Measurements from ENCODE around the gene CNEP1R1. TPM values are rescaled to one million over a fixed set of nuclear protein-coding genes. Genes with fewer than 3 reads are reported as not detected.
A peak's percentile ranks its signal among the peaks of the same experiment; 100 is the strongest.

CNEP1R1 gene
- total RNA-seq, 1 donor from 2014 or later = 29.4 TPM

- DNase-seq (ENCODE audit: low read depth) = no peak
Measured at GRCh38 chr16:50017553-50017952, 7.5 kb upstream of the CNEP1R1 start.

GRCh38 chr16:50021544-50021943 lies 3.5 kb upstream of the CNEP1R1 start:
- DNase-seq (ENCODE audit: low read depth) = no peak

- no peak for DNase-seq (ENCODE audit: low read depth)
Measured at GRCh38 chr16:50023641-50024040, 1.4 kb upstream of the CNEP1R1 start.

- no peak for DNase-seq (ENCODE audit: low read depth)
Measured at GRCh38 chr16:50024207-50024606, 818 bp upstream of the CNEP1R1 start.

GRCh38 chr16:50025537-50025931 lies 509 bp downstream of the CNEP1R1 start:
- DNase-seq (ENCODE audit: low read depth) = peak; percentile 18

GRCh38 chr16:50027829-50028228 lies 2.8 kb downstream of the CNEP1R1 start:
- no peak for DNase-seq (ENCODE audit: low read depth)

- no peak for DNase-seq (ENCODE audit: low read depth)
Measured at GRCh38 chr16:50035468-50035992, 10.5 kb downstream of the CNEP1R1 start.

- no peak for DNase-seq (ENCODE audit: low read depth)
Measured at GRCh38 chr16:50036426-50036825, 11.4 kb downstream of the CNEP1R1 start.

GRCh38 chr16:50037662-50038220 lies 12.7 kb downstream of the CNEP1R1 start:
- no peak for DNase-seq (ENCODE audit: low read depth)

GRCh38 chr16:50038286-50038685 lies 13.3 kb downstream of the CNEP1R1 start:
- DNase-seq (ENCODE audit: low read depth) = no peak

- no peak for DNase-seq (ENCODE audit: low read depth)
Measured at GRCh38 chr16:50038756-50039529, 13.9 kb downstream of the CNEP1R1 start.

GRCh38 chr16:50040018-50040417 lies 15.0 kb downstream of the CNEP1R1 start:
- DNase-seq (ENCODE audit: low read depth) = no peak

- no peak for DNase-seq (ENCODE audit: low read depth)
Measured at GRCh38 chr16:50040710-50041109, 15.7 kb downstream of the CNEP1R1 start.

- no peak for DNase-seq (ENCODE audit: low read depth)
Measured at GRCh38 chr16:50043358-50043757, 18.3 kb downstream of the CNEP1R1 start.

- DNase-seq (ENCODE audit: low read depth) = no peak
Measured at GRCh38 chr16:50045412-50045811, 20.4 kb downstream of the CNEP1R1 start.

- no peak for DNase-seq (ENCODE audit: low read depth)
Measured at GRCh38 chr16:50046853-50047252, 21.8 kb downstream of the CNEP1R1 start.

GRCh38 chr16:50047864-50048263 lies 22.8 kb downstream of the CNEP1R1 start:
- no peak for DNase-seq (ENCODE audit: low read depth)

- DNase-seq (ENCODE audit: low read depth) = no peak
Measured at GRCh38 chr16:50050802-50051201, 25.8 kb downstream of the CNEP1R1 start.

GRCh38 chr16:50056226-50056625 lies 31.2 kb downstream of the CNEP1R1 start:
- DNase-seq (ENCODE audit: low read depth) = no peak

- no peak for DNase-seq (ENCODE audit: low read depth)
Measured at GRCh38 chr16:50058091-50058771, 33.2 kb downstream of the CNEP1R1 start.

- no peak for DNase-seq (ENCODE audit: low read depth)
Measured at GRCh38 chr16:50059111-50059510, 34.1 kb downstream of the CNEP1R1 start.

- no peak for DNase-seq (ENCODE audit: low read depth)
Measured at GRCh38 chr16:50059669-50060068, 34.6 kb downstream of the CNEP1R1 start.

- no peak for DNase-seq (ENCODE audit: low read depth)
Measured at GRCh38 chr16:50061326-50061725, 36.3 kb downstream of the CNEP1R1 start.

Data from renal cortical epithelial cell (primary cell).